Measurements from ENCODE around the gene B9D1. TPM values are rescaled to one million over a fixed set of nuclear protein-coding genes. Genes with fewer than 3 reads are reported as not detected.

The B9D1 gene
- total and polyA plus RNA-seq, 9 of the 15 experiments (the other 6 are each of a cell fraction or from before 2014, with no cell fraction given), result 8.9 to 28.0 (median 17.9) TPM

- TF ChIP-seq, protein P1, sequence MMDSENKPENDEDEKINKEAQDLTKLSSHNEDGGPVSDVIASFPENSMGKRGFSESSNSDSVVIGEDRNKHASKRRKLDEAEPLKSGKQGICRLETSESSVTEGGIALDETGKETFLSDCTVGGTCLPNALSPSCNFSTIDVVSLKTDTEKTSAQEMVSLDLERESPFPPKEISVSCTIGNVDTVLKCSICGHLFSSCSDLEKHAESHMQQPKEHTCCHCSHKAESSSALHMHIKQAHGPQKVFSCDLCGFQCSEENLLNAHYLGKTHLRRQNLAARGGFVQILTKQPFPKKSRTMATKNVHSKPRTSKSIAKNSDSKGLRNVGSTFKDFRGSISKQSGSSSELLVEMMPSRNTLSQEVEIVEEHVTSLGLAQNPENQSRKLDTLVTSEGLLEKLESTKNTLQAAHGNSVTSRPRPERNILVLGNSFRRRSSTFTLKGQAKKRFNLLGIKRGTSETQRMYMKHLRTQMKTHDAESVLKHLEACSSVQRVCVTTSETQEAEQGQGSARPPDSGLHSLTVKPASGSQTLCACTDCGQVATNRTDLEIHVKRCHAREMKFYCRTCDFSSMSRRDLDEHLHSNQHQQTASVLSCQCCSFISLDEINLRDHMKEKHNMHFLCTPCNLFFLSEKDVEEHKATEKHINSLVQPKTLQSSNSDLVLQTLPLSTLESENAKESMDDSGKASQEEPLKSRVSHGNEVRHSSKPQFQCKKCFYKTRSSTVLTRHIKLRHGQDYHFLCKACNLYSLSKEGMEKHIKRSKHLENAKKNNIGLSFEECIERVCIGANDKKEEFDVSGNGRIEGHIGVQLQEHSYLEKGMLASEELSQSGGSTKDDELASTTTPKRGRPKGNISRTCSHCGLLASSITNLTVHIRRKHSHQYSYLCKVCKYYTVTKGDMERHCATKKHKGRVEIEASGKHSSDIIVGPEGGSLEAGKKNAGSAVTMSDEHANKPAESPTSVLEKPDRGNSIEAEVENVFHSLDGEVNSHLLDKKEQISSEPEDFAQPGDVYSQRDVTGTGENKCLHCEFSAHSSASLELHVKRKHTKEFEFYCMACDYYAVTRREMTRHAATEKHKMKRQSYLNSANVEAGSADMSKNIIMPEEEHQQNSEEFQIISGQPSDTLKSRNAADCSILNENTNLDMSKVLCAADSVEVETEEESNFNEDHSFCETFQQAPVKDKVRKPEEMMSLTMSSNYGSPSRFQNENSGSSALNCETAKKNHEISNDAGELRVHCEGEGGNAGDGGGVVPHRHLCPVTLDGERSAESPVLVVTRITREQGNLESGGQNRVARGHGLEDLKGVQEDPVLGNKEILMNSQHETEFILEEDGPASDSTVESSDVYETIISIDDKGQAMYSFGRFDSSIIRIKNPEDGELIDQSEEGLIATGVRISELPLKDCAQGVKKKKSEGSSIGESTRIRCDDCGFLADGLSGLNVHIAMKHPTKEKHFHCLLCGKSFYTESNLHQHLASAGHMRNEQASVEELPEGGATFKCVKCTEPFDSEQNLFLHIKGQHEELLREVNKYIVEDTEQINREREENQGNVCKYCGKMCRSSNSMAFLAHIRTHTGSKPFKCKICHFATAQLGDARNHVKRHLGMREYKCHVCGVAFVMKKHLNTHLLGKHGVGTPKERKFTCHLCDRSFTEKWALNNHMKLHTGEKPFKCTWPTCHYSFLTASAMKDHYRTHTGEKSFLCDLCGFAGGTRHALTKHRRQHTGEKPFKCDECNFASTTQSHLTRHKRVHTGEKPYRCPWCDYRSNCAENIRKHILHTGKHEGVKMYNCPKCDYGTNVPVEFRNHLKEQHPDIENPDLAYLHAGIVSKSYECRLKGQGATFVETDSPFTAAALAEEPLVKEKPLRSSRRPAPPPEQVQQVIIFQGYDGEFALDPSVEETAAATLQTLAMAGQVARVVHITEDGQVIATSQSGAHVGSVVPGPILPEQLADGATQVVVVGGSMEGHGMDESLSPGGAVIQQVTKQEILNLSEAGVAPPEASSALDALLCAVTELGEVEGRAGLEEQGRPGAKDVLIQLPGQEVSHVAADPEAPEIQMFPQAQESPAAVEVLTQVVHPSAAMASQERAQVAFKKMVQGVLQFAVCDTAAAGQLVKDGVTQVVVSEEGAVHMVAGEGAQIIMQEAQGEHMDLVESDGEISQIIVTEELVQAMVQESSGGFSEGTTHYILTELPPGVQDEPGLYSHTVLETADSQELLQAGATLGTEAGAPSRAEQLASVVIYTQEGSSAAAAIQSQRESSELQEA (IDR thresholded peaks at IDR 0.05; ENCODE audit: low read depth), result no peak
- TF ChIP-seq GATAD2A (IDR thresholded peaks at IDR 0.05), result no peak
These were observed 35.3 kb downstream of the B9D1 start (continued) for GRCh38 chr17:19327031-19327783.

Data from K562 (cell line).